H54 (cell line): Measurements from ENCODE around the gene CNN1.

Experiments
- DNase-seq: peaks from one replicate; pipeline ENCODE4 v3.0.0; 2011; ENCODE audit warnings: low spot score, mixed read lengths; ENCODE audit not compliant: insufficient read length
- FAIRE-seq: peaks from 3 replicates; lab custom pipeline; 2011; peaks lifted over from hg19 to GRCh38; lab: Jason Lieb, UNC
- POLR2A ChIP-seq: IDR thresholded peaks from 2 replicates; pipeline ENCODE4 v1.6.1; 2011; ENCODE audit warnings: low read depth, mild to moderate bottlenecking, low read length

CNN1 gene

GRCh38 chr19:11507370-11508078 lies 31.1 kb upstream of the CNN1 start:
- no peak for FAIRE-seq

GRCh38 chr19:11510444-11510843 lies 28.2 kb upstream of the CNN1 start:
- DNase-seq: no peak
- no peak for TF ChIP-seq POLR2A
- no peak for FAIRE-seq

More at GRCh38 chr19:11507370-11508078, 31.1 kb upstream of the CNN1 start:
- no peak for DNase-seq
- TF ChIP-seq POLR2A: no peak

- no peak for FAIRE-seq
- TF ChIP-seq POLR2A: no peak
- no peak for DNase-seq
These were observed 24.7 kb upstream of the CNN1 start for GRCh38 chr19:11513946-11514345.

DNA sequence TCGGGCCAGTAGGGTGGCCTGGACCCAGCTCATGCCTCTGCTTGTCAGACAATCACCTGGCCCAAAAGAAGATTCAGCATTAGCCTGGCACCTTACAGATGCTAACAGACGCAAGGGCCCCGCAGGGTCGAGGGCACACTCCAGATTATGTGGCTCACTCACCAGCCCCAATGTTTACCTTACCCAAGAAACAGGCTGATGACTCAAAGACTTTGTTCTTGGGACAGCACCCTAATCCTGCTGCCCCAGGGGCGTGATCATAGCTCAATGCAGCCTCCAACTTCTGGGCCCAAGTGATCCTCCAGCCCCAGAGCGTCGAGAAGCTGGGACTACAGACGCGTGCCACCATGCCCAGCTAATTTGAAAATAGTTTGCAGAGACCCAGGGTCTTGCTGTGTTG lies 19.5 kb upstream of the CNN1 start:
- no peak for FAIRE-seq
- no peak for TF ChIP-seq POLR2A

DNA sequence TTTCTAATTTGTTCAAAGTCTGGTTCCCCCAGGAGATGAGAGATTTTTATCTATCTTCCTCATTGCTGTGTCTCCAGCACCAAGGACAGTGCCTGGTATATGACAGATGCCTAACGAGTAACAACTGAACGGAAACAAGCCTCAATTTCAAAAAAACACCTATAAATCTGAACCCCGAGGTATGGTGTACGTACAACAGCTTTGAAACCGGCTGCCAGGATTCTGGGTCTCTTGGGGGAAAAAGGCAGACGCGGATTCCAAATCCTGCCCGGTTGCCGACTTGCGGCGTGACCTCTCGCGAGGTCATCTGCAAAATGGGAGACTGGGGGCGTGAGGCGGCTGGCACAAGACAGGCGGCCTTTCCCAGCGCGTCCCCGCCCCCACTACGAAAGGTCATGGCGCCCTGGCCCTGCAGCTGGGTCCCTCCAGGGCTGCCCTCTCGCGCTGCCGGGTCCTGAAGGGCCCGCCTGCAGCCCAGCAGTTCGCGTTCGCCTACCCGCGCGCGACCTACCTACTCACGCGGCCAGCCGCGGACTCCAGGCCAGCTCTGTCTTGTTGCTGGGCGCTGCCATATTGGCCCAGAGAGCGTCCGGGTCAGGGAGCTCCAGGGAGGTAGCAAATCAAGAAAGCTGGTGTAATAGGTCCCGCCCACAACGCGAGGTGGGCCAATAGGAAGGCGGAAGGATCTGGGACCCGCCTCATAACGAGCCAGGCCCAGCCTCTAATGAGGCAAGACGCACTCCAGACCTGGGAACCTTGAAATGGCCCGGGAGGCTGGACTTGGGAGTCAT lies 9.9 kb upstream of the CNN1 start, which contains the start of gene ECSIT:
Gene ECSIT, minus strand, starts transcription at position 584 of the 791 bp plus-strand sequence. CDS start 9,964 bp downstream, outside the sequence.
- peak; percentile 80 for FAIRE-seq
- TF ChIP-seq POLR2A: no peak; the same call in 1 of the 2 replicates
- DNase-seq: peak; percentile 85

More for the DNA sequence above, 19.5 kb upstream of the CNN1 start:
- no peak for DNase-seq

GRCh38 chr19:11530432-11530831 lies 8.2 kb upstream of the CNN1 start:
- no peak for TF ChIP-seq POLR2A
- peak; percentile 52 for FAIRE-seq
- DNase-seq: peak; percentile 71

DNA sequence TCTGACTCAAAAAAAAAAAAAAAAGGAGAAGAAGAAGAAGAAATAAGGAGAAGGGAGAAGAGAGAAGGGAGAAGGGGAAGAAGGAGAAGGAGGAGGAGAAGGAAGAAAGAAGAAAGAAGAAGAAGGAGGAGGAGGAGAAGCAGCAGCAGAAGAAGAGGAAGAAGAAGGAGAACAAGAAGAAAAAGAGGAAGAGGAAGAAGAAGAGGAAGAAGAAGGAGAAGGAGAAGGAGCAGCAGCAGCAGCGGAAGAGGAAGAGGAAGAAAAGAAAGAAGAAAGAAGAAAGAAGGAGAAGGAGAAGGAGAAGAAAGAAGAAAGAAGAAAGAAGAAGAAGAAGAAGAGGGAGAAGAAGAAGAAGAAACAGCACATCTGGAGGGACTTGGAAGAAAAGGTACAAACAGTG lies 4.1 kb upstream of the CNN1 start:
- TF ChIP-seq POLR2A: no peak
- DNase-seq: no peak
- FAIRE-seq: no peak

DNA sequence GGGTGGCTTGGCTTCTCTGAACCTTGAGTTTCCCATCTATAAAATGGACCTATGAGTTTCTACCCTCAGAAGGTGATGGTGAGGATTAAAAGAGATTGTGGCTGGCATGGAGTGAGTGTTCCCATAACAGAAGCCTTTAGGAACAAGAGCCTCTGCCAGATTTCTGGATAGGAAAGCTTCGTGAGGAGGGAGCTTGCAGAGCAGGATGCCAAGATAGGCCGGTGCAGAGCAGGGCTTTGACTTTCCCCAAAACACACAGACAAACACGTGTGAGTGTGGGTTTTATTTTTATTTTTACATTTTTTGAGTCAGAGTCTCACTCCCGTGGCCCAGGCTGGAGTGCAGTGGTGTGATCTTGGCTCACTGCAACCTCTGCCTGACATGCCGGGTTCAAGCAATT lies 3.7 kb upstream of the CNN1 start:
- FAIRE-seq: no peak
- no peak for DNase-seq
- TF ChIP-seq POLR2A: no peak

GRCh38 chr19:11535792-11536595 lies 2.7 kb upstream of the CNN1 start:
- DNase-seq: peak; percentile 84
- no peak for TF ChIP-seq POLR2A
- no peak for FAIRE-seq

GRCh38 chr19:11539495-11540365 lies 1.1 kb downstream of the CNN1 start:
- no peak for TF ChIP-seq POLR2A
- FAIRE-seq: no peak
- DNase-seq: no peak

DNA sequence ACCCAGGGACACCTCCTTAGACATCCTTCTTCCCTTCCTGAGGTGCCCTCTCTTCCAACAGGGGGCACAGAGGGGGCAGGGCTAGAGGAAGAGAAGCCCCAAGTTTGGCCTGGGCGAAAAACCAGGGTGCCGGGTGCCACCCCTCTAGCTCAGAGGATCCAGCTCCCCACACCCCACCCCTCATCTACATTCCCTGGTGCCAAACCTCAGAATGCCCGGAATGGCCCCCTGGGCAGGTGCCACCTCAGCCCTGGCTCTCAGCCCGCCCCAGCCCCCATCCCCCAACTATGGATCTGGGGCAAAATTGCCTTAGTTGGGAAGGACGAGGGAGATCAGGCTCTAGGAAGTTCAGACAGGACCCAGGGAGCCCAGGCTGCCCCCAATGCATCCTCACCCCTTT lies 2.0 kb downstream of the CNN1 start:
- DNase-seq (peak; percentile 64), FAIRE-seq (no peak)
- no peak for TF ChIP-seq POLR2A

- no peak for TF ChIP-seq POLR2A
- DNase-seq (no peak), FAIRE-seq (no peak)
These were observed 2.6 kb downstream of the CNN1 start for GRCh38 chr19:11541238-11541637.

DNA sequence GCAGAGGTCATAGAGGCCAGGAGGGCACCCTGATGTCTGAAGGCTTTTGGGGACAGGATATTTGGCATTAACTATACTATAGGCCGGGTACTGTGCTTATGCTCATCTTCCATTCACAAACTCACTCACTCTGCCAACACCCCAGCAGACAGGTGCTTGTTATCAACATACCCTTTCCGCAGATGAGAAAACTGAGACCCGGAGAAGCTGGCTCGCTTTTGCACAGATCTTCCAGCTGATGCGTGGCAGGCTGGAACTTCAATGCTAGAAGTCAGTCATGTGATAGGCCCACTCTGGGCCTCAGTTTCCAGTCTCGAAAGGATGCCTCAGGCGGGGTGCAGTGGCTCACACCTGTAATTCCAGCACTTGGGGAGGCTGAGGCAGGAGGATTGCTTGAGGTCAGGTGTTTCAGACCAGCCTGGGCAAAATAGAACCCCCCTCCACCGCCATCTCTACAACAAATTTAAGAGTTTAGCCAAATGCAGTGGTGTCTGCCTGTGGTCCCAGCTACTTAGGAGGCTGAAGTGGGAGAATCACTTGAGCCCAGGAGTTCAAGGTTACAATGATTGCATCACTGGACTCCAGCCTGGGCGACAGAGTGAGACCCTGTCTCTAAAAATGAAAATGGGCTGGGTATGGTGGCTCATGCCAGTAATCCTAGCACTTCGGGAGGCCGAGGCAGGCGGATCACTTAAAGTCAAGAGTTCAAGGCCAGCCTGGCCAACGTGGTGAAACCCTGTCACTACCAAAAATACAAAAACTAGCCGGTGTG lies 9.5 kb downstream of the CNN1 start:
- TF ChIP-seq POLR2A: no peak

More for the DNA sequence above, 9.5 kb downstream of the CNN1 start:
- FAIRE-seq (no peak), DNase-seq (no peak)
